ENCODE results near the gene ULK1.
A peak's percentile ranks its signal among the peaks of the same experiment; 100 is the strongest.

Gene ULK1

DNA sequence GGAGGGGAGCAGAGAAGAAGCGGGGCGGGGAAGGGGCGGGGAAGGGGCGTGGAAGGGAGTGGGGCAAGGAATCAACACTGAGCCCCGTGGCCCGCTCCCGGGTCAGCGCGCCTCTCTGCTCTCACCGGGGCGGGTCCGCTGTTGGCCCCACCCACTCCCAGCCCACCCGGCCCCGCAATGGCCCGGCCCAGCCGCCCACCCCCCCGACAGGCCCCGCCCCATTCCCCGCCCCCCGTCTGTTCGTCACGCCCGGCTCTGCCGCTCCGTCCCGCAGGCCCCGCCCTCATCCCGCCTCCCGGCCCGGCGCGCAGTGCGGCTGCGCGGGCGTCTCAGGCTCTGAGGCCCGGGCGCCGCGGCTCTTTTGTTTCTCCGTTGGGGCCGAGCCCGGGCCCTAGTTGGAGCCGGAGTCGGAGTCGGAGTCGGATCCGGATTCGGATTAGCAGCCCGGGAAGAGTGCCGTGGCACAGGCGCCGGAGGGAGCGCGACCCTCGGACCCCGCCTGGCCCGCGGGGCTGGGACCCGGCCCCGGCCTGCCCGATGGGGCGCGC lies at the start of gene ULK1:
Gene ULK1 (plus strand): TSS at position 310 of the 548 bp plus-strand sequence. CDS start 380 bp downstream, outside the sequence.
- TF ChIP-seq, protein P1, sequence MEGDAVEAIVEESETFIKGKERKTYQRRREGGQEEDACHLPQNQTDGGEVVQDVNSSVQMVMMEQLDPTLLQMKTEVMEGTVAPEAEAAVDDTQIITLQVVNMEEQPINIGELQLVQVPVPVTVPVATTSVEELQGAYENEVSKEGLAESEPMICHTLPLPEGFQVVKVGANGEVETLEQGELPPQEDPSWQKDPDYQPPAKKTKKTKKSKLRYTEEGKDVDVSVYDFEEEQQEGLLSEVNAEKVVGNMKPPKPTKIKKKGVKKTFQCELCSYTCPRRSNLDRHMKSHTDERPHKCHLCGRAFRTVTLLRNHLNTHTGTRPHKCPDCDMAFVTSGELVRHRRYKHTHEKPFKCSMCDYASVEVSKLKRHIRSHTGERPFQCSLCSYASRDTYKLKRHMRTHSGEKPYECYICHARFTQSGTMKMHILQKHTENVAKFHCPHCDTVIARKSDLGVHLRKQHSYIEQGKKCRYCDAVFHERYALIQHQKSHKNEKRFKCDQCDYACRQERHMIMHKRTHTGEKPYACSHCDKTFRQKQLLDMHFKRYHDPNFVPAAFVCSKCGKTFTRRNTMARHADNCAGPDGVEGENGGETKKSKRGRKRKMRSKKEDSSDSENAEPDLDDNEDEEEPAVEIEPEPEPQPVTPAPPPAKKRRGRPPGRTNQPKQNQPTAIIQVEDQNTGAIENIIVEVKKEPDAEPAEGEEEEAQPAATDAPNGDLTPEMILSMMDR (IDR thresholded peaks at IDR 0.05), result no peak
- peak within 1 kb of the TSS; percentile 82 to 91 for H3K4me3 ChIP-seq
- H3K27ac ChIP-seq, result peak within 1 kb of the TSS; percentile 95 to 98
- H3K36me3 ChIP-seq, result peaks cover 0 to 27% (median 18%) of the 10 kb centered on the region in 3 donors
- peaks cover 0 to 33% (median 12%) of the 10 kb centered on the region in 4 donors for H3K4me1 ChIP-seq
- H3K9me3 ChIP-seq, result no peaks in the 10 kb centered on the region
- intact Hi-C loops (cut with DNase I; ENCODE audit: low total_unique reads), result loop anchor here (5.0 kb wide), 1 partner anchor 598 kb away; the partner anchor contains the start of gene FBRSL1
- DNase-seq, result peak; percentile 92 to 96
- no peaks in the 10 kb centered on the region for H3K27me3 ChIP-seq

DNA sequence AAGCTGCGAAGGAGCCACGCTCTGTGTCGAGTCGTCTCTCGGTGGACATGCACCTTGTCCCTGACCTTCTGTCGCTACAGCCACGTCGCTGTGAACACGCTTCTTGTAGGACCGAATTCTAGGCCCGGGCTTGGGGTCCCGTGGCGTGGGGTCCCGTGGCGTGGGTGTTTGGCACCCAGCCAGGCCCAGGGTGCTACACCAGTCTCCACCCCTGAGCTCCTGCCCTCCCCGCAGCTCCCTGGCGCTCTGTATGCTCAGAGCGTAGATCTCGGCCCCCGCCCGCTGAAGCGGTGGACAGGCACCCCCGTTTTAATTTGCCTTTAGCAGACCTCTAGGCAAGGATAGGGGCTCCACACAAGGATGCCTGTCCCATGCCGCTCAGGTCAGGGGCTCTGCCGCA lies 49.8 kb upstream of the ULK1 start:
- no peak overlapping the region for H3K4me3 ChIP-seq
- H3K4me1 ChIP-seq, result no peaks in the 10 kb centered on the region
- no peak for DNase-seq
- H3K27me3 ChIP-seq, result peaks cover 0 to 2% of the 10 kb centered on the region in 2 donors
- H3K36me3 ChIP-seq, result peaks cover 0 to 4% (median 3%) of the 10 kb centered on the region in 3 donors
- intact Hi-C loops (cut with DNase I; ENCODE audit: low total_unique reads), result no loop called here
- TF ChIP-seq, protein P1 (IDR thresholded peaks at IDR 0.05), result no peak
- H3K27ac ChIP-seq, result no peak overlapping the region
- H3K9me3 ChIP-seq, result no peaks in the 10 kb centered on the region

DNA sequence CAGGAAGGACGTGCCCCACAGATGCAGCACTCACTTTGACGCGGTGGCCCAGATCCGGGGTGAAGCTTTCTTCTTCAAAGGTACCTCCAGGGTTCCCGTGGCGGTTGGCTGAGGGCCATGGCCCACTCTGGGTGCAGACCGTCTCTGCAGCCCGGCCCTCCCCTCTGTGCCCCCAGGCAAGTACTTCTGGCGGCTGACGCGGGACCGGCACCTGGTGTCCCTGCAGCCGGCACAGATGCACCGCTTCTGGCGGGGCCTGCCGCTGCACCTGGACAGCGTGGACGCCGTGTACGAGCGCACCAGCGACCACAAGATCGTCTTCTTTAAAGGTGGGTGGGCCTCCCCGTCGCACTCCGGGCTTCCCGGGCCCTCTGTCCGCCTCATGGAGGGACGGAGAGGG lies 49.3 kb upstream of the ULK1 start:
- intact Hi-C loops (cut with DNase I; ENCODE audit: low total_unique reads), result no loop called here
- TF ChIP-seq, protein P1 (IDR thresholded peaks at IDR 0.05), result no peak
- H3K9me3 ChIP-seq, result no peaks in the 10 kb centered on the region
- no peak overlapping the region for H3K4me3 ChIP-seq
- H3K36me3 ChIP-seq, result peaks cover 0 to 4% (median 3%) of the 10 kb centered on the region in 3 donors
- H3K4me1 ChIP-seq, result no peaks in the 10 kb centered on the region
- DNase-seq, result no peak
- H3K27me3 ChIP-seq, result peaks cover 0 to 6% of the 10 kb centered on the region in 2 donors
- no peak overlapping the region for H3K27ac ChIP-seq

DNA sequence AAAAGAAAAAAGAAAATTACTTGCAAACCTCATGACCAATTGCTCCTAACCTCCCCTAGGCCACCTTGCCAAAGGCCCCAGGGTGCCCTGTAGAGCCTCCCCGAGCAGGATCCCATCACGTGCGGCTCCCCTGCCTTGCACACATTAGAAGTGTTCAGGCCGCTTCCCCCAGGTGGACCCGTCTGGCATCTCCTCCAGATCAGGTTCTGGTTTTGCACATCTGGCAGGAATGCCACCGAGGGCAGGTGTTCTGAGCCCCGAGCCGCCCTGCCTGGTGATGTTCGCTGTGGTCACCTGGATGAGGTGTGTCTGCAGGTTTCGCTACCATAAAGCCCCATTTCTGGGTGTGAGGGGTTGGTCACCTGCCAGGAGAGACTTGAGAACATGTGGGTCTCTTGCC lies 47.0 kb upstream of the ULK1 start:
- TF ChIP-seq, protein P1 (IDR thresholded peaks at IDR 0.05), result no peak
- DNase-seq, result no peak
- Histone ChIP-seq H3K9me3 (no peaks in the 10 kb centered on the region), H3K4me3 (no peak overlapping the region), H3K27me3 (peaks cover 0 to 30% of the 10 kb centered on the region in 2 donors), H3K4me1 (no peaks in the 10 kb centered on the region), H3K27ac (no peak overlapping the region), H3K36me3 (peaks cover 0 to 4% (median 0%) of the 10 kb centered on the region in 3 donors)
- intact Hi-C loops (cut with DNase I; ENCODE audit: low total_unique reads), result no loop called here

DNA sequence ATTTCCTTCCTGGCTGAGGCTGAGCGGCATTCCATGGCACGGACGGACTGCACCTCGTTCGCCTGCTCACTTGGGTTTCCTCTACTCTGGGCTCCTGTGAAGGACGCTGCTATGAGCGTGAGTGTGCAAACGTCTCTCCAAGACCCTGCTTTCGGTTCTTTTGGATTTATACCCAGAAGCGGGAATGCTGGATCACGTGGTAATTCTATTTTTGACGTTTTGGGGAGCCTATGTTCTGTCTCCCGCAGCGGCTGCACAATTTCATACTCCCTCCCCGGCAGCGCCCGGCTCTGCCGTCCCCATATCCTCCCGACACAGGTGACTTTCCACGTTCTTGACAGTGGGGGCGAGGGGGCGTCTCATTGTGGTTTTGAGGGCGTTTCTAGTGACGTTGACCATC lies 45.7 kb upstream of the ULK1 start:
- intact Hi-C loops (cut with DNase I; ENCODE audit: low total_unique reads), result no loop called here
- peaks cover 0 to 4% (median 0%) of the 10 kb centered on the region in 3 donors for H3K36me3 ChIP-seq
- TF ChIP-seq, protein P1 (IDR thresholded peaks at IDR 0.05), result no peak
- no peaks in the 10 kb centered on the region for H3K4me1 ChIP-seq
- H3K9me3 ChIP-seq, result no peaks in the 10 kb centered on the region
- H3K27ac ChIP-seq, result no peak overlapping the region
- DNase-seq, result no peak
- no peak overlapping the region for H3K4me3 ChIP-seq
- peaks cover 0 to 40% of the 10 kb centered on the region in 2 donors for H3K27me3 ChIP-seq

Measured in tibial artery (tissue), 4 donors.